ENCODE data around the gene SPI1.
"Not testable (repeated sequence)": the region's sequence is repeated elsewhere in the genome, so short reads cannot be mapped to it uniquely, and the experiment has no call there.

Gene SPI1

GRCh38 chr11:47331454-47332302 is 46.7 kb downstream of the SPI1 start:
- DNase-seq (ENCODE audit: low read depth, low spot score): no peak

GRCh38 chr11:47329987-47330931 is 48.1 kb downstream of the SPI1 start:
- DNase-seq (ENCODE audit: low read depth, low spot score): no peak
- no peak overlapping the region for H3K4me3 ChIP-seq (ENCODE audit: low read length)

More at GRCh38 chr11:47331454-47332302, 46.7 kb downstream of the SPI1 start:
- H3K4me3 ChIP-seq (ENCODE audit: low read length): no peak overlapping the region

- H3K4me3 ChIP-seq (ENCODE audit: low read length): no peak overlapping the region
- no peak for DNase-seq (ENCODE audit: low read depth, low spot score)
Observed at GRCh38 chr11:47329431-47329986, 48.8 kb downstream of the SPI1 start.

GRCh38 chr11:47328449-47329390 is 49.6 kb downstream of the SPI1 start:
- no peak for DNase-seq (ENCODE audit: low read depth, low spot score)
- H3K4me3 ChIP-seq (ENCODE audit: low read length): no peak overlapping the region

- no peak for DNase-seq (ENCODE audit: low read depth, low spot score)
- no peak overlapping the region for H3K4me3 ChIP-seq (ENCODE audit: low read length)
Observed at GRCh38 chr11:47327949-47328348, 50.4 kb downstream of the SPI1 start.

GRCh38 chr11:47327025-47327424 is 51.3 kb downstream of the SPI1 start:
- H3K4me3 ChIP-seq (ENCODE audit: low read length): no peak overlapping the region
- DNase-seq (ENCODE audit: low read depth, low spot score): no peak

- H3K4me3 ChIP-seq (ENCODE audit: low read length): no peak overlapping the region
- no peak for DNase-seq (ENCODE audit: low read depth, low spot score)
Observed at GRCh38 chr11:47326198-47326597, 52.1 kb downstream of the SPI1 start.

GRCh38 chr11:47325271-47326041 is 52.9 kb downstream of the SPI1 start:
- H3K4me3 ChIP-seq (ENCODE audit: low read length): no peak overlapping the region

GRCh38 chr11:47324520-47324919 is 53.8 kb downstream of the SPI1 start:
- H3K4me3 ChIP-seq (ENCODE audit: low read length): no peak overlapping the region
- DNase-seq (ENCODE audit: low read depth, low spot score): no peak

More at GRCh38 chr11:47325271-47326041, 52.9 kb downstream of the SPI1 start:
- no peak for DNase-seq (ENCODE audit: low read depth, low spot score)

GRCh38 chr11:47318166-47318565 is 60.2 kb downstream of the SPI1 start:
- no peak for DNase-seq (ENCODE audit: low read depth, low spot score)
- no peak overlapping the region for H3K4me3 ChIP-seq (ENCODE audit: low read length)

- no peak for DNase-seq (ENCODE audit: low read depth, low spot score)
- no peak overlapping the region for H3K4me3 ChIP-seq (ENCODE audit: low read length)
Observed at GRCh38 chr11:47317064-47317828, 61.1 kb downstream of the SPI1 start.

- H3K4me3 ChIP-seq (ENCODE audit: low read length); DNase-seq (ENCODE audit: low read depth, low spot score): not testable (repeated sequence)
Observed at GRCh38 chr11:47316501-47316900, 61.8 kb downstream of the SPI1 start.

- DNase-seq (ENCODE audit: low read depth, low spot score): no peak
- no peak overlapping the region for H3K4me3 ChIP-seq (ENCODE audit: low read length)
Observed at GRCh38 chr11:47314992-47315391, 63.4 kb downstream of the SPI1 start.

- H3K4me3 ChIP-seq (ENCODE audit: low read length): no peak overlapping the region
- no peak for DNase-seq (ENCODE audit: low read depth, low spot score)
Observed at GRCh38 chr11:47308050-47308823, 70.1 kb downstream of the SPI1 start.

GRCh38 chr11:47306484-47306844 is 71.9 kb downstream of the SPI1 start:
- DNase-seq (ENCODE audit: low read depth, low spot score): no peak
- H3K4me3 ChIP-seq (ENCODE audit: low read length): no peak overlapping the region

GRCh38 chr11:47305734-47306483 is 72.4 kb downstream of the SPI1 start:
- DNase-seq (ENCODE audit: low read depth, low spot score): no peak
- H3K4me3 ChIP-seq (ENCODE audit: low read length): no peak overlapping the region

Data from Jurkat, Clone E6-1 (cell line).